Omental fat pad (tissue), 4 donors: ENCODE data around the gene INCA1. TPM values are rescaled to one million over a fixed set of nuclear protein-coding genes. Genes with fewer than 3 reads are reported as not detected.

Experiments
- ATAC-seq: fragments of 150-250 bp; one replicate; pipeline ENCODE4 v1.9.1; 2016; ENCODE audit warnings: mild to moderate bottlenecking, moderate library complexity; ENCODE audit not compliant: low FRiP score
- DNase-seq: peaks from one replicate; pipeline ENCODE4 v3.0.0-alpha.2; 2019; ENCODE audit warnings: low spot score
- total RNA-seq, 4 donors: library from RNA; depleted of rRNA; stranded (reverse); fragments of >200 nt; gene quantifications; one replicate each; pipeline ENCODE4 v1.1.0, GENCODE V29; 2016
- TF ChIP-seq, protein P1 (sequence below), 3 donors: fragments of 450-650 bp; IDR thresholded peaks; one replicate each; pipeline ENCODE4 v1.5.1; 2016 to 2017; ENCODE audit warnings: antibody characterized with exemption in 3 of 3, mild to moderate bottlenecking in 3 of 3, moderate library complexity in 2 of 3

INCA1 gene
- total RNA-seq, 4 donors from 2014 or later: 1.0 to 1.4 (median 1.3) TPM; not detected in 1

GRCh38 chr17:4998027-4998731 lies 857 bp upstream of the INCA1 start:
- TF ChIP-seq, protein P1, sequence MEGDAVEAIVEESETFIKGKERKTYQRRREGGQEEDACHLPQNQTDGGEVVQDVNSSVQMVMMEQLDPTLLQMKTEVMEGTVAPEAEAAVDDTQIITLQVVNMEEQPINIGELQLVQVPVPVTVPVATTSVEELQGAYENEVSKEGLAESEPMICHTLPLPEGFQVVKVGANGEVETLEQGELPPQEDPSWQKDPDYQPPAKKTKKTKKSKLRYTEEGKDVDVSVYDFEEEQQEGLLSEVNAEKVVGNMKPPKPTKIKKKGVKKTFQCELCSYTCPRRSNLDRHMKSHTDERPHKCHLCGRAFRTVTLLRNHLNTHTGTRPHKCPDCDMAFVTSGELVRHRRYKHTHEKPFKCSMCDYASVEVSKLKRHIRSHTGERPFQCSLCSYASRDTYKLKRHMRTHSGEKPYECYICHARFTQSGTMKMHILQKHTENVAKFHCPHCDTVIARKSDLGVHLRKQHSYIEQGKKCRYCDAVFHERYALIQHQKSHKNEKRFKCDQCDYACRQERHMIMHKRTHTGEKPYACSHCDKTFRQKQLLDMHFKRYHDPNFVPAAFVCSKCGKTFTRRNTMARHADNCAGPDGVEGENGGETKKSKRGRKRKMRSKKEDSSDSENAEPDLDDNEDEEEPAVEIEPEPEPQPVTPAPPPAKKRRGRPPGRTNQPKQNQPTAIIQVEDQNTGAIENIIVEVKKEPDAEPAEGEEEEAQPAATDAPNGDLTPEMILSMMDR (IDR thresholded peaks at IDR 0.05): no peak
- ATAC-seq (no peak), DNase-seq (no peak)

- ATAC-seq (no peak), DNase-seq (no peak)
- TF ChIP-seq, protein P1 (IDR thresholded peaks at IDR 0.05): no peak
These were observed 3.2 kb downstream of the INCA1 start for GRCh38 chr17:4994081-4994595.

GRCh38 chr17:4987767-4988567 lies 9.4 kb downstream of the INCA1 start:
- DNase-seq (no peak), ATAC-seq (peak; percentile 36)
- TF ChIP-seq, protein P1 (IDR thresholded peaks at IDR 0.05): no peak

DNA sequence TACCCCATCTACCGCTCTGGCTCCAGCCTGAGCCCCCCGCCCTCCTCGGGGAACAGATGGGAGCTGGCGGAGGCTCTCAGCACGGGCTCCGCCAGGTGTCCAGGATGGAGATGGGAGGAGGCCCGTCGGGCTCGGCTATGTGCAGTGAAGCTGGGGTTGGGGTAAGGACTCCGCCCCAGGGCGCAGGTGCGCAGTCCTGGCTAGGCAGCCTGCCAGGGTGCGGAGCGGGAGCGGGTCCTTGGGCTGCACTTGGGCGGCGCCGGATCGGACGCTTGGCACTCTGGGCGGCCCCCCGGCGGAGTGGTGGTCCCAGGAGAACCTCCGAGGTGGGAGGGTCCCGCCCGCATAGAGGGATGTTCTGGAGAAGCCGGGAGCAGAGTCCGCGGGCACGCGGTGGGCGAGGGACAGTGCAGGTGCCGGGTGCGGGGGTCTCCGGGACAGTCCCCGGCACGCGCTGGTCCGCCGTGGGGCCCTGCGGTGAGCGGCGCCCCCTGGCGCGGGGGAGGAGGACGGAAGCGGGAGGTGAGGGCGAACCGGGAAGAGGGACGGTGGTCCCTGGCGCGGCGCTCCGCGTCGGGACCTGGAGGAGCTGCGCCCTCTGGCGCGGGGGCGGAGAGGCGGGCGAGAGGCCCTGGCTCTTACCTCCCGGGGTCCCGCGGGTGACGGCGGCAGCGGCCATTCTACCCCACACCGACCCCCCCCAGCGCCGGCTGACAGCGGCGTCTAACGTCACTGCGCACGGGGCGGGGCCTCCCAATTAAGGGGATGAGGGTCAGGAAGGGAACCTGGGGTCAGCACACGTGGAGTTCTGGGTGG lies 10.2 kb downstream of the INCA1 start, which contains the start of gene CAMTA2:
Gene CAMTA2, minus strand, starts transcription at position 725 of the 816 bp plus-strand sequence. CDS start 1,453 bp downstream, outside the sequence.
- TF ChIP-seq, protein P1 (IDR thresholded peaks at IDR 0.05): no peak
- DNase-seq: peak; percentile 76
- peak; percentile 86 for ATAC-seq

DNA sequence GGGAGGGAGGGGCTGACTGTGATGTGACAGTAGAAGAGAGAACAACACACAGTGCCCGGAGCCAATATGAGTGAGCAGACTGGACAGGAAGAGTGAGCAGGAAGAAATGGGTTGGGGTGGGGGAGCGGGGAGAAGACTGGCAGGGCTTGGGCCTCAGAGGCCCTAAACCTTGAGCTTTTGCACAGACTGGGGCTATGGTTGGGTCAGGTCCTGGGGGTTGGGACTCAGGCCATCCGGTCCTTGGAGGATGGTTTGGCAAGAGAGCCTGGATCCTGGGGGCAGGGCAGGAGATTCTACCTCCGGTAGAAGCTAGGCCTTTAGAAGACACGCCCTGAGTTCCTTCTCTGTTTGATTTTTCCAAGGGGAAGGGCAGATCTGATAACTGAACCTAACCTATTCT lies 10.9 kb downstream of the INCA1 start:
- TF ChIP-seq, protein P1 (IDR thresholded peaks at IDR 0.05): no peak
- DNase-seq (no peak), ATAC-seq (no peak)

DNA sequence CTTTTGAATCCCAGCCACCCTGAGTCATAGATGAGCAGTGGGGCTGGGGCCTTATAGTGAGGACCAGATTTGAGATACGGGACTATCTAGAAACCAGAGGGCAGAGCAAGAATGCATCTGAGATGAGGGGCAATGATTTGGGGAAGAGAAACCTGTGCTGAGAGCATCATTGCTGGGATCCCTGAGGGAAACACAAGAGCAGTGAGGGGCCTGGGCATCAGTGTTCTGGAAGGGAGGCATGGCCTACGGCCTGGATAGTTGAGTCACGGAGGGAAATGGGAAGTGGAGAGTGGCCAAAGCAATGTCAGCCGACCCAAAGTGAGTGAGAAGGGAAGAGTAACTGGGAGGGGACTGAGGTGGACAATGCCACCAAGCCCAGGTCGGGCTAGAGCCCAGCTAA lies 15.0 kb downstream of the INCA1 start:
- ATAC-seq: no peak
- TF ChIP-seq, protein P1 (IDR thresholded peaks at IDR 0.05): no peak
- DNase-seq: no peak
